ENCODE data around the gene FCHO1.

DNA sequence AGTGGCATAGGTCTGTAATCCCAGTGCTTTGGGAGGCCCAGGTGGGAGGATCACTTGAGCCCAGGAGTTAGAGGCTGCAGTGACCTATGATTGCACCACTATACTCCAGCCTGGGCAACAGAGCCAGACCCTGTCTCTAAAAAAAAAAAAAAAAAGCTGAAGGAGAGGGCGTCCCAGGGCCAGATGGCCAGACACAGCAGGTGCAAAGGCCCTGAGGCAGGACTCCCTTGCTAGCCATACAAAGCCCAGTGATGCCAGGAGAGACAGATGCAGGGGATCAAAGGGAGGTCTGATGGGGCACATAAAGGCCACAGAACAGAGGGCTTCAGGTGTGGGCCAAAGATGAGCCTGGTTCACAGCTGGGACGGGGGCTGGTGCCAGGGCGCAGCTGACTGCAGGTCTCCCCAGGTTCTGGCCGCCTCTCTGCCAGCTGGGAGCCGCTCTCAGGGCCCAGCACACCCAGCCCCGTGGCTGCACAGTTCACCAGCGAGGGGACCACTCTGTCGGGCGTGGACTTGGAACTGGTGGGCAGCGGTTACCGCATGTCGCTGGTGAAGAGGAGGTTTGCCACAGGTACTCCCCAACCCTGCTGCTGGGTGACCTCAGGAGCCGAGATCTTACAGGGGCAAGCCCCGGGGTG is 36.1 kb downstream of the FCHO1 start:
- TF ChIP-seq POLR2A (IDR thresholded peaks at IDR 0.05), result no peak
- TF ChIP-seq, protein P1, sequence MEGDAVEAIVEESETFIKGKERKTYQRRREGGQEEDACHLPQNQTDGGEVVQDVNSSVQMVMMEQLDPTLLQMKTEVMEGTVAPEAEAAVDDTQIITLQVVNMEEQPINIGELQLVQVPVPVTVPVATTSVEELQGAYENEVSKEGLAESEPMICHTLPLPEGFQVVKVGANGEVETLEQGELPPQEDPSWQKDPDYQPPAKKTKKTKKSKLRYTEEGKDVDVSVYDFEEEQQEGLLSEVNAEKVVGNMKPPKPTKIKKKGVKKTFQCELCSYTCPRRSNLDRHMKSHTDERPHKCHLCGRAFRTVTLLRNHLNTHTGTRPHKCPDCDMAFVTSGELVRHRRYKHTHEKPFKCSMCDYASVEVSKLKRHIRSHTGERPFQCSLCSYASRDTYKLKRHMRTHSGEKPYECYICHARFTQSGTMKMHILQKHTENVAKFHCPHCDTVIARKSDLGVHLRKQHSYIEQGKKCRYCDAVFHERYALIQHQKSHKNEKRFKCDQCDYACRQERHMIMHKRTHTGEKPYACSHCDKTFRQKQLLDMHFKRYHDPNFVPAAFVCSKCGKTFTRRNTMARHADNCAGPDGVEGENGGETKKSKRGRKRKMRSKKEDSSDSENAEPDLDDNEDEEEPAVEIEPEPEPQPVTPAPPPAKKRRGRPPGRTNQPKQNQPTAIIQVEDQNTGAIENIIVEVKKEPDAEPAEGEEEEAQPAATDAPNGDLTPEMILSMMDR (IDR thresholded peaks at IDR 0.05 in 4 of 5, conservative IDR thresholded peaks at IDR 0.05 in 1 of 5), result no peak

All from gastrocnemius medialis (tissue), 4 donors.